CD4-positive, CD25-positive, alpha-beta regulatory T cell (primary cell): ENCODE measurements around the gene PKD1L1. TPM values are rescaled to one million over a fixed set of nuclear protein-coding genes. Genes with fewer than 3 reads are reported as not detected.
A peak's percentile ranks its signal among the peaks of the same experiment; 100 is the strongest.

Experiments used
- ATAC-seq, 2 donors: fragments of 150-1000 bp; cut with Tn5 transposase; one replicate each; pipeline ENCODE4 v1.10.0; 2021; ENCODE audit warnings: low read depth in 2 of 2, moderate number of reproducible peaks in 2 of 2, moderate library complexity in 1 of 2
- DNase-seq, 3 donors: peaks; one replicate each; pipeline versions ENCODE4 v3.0.0 to v3.0.0-alpha.2; 2012 to 2022; ENCODE audit warnings: mixed read lengths in 1 of 3
- H3K27ac ChIP-seq: one replicate; pipeline ENCODE4 v1.7.0; 2013; ENCODE audit warnings: mild to moderate bottlenecking, low read length; ENCODE audit not compliant: insufficient read depth, poor library complexity, severe bottlenecking
- H3K27me3 ChIP-seq: one replicate; pipeline ENCODE4 v1.7.0; 2013; ENCODE audit warnings: low read length; ENCODE audit not compliant: control insufficient read depth, insufficient read depth
- H3K36me3 ChIP-seq: one replicate; pipeline ENCODE4 v1.7.0; 2013; ENCODE audit warnings: mild to moderate bottlenecking, low read length, moderate library complexity; ENCODE audit not compliant: control insufficient read depth, insufficient read depth
- H3K4me1 ChIP-seq: 2 replicates; pipeline ENCODE4 v1.7.0; 2013; ENCODE audit warnings: mild to moderate bottlenecking, low read length; ENCODE audit not compliant: insufficient read depth, control insufficient read depth, poor library complexity, severe bottlenecking
- H3K4me3 ChIP-seq: one replicate; pipeline ENCODE4 v1.7.0; 2013; ENCODE audit warnings: low read depth, mild to moderate bottlenecking, low read length, moderate library complexity
- H3K9me3 ChIP-seq, 2 experiments: 1 replicate in 1 of 2; 2 replicates in 1 of 2; pipeline ENCODE4 v1.7.0; 2013; ENCODE audit warnings: low read length in 2 of 2, mild to moderate bottlenecking in 1 of 2, moderate library complexity in 1 of 2; ENCODE audit not compliant: control insufficient read depth in 2 of 2
- H3K27ac Mint-ChIP-seq, 3 donors: one replicate each; pipeline ENCODE4 v1.8.0; 2020 to 2022; ENCODE audit warnings: mild to moderate bottlenecking in 3 of 3, mixed read lengths in 3 of 3, moderate library complexity in 2 of 3
- H3K27me3 Mint-ChIP-seq: one replicate; pipeline ENCODE4 v1.8.0; 2022; ENCODE audit warnings: mild to moderate bottlenecking, mixed read lengths
- H3K36me3 Mint-ChIP-seq: one replicate; pipeline ENCODE4 v1.8.0; 2020; ENCODE audit warnings: mixed read lengths
- H3K4me1 Mint-ChIP-seq, 4 donors: one replicate each; pipeline ENCODE4 v1.8.0; 2020 to 2022; ENCODE audit warnings: mixed read lengths in 4 of 4, mild to moderate bottlenecking in 1 of 4
- H3K4me3 Mint-ChIP-seq, 4 donors: one replicate each; pipeline ENCODE4 v1.8.0; 2020 to 2022; ENCODE audit warnings: mild to moderate bottlenecking in 4 of 4, mixed read lengths in 4 of 4, moderate library complexity in 3 of 4
- H3K9me3 Mint-ChIP-seq, 7 donors: one replicate each; pipeline ENCODE4 v1.8.0; 2020 to 2022; ENCODE audit warnings: mixed read lengths in 7 of 7, mild to moderate bottlenecking in 3 of 7, moderate library complexity in 2 of 7
- polyA plus RNA-seq, 4 donors: library from polyadenylated mRNA; unstranded; fragments of 300-500 nt; fragmentation: Illumina TruSeq; gene quantifications; one replicate each; pipeline ENCODE4 v1.2.3, GENCODE V29; 2021
- total RNA-seq: library from RNA; stranded (reverse); gene quantifications from one replicate; pipeline ENCODE4 v1.2.3, GENCODE V29; 2022

PKD1L1 gene
- total and polyA plus RNA-seq, 5 donors from 2014 or later = 0.02 to 0.17 (median 0.06) TPM; not detected in 2

DNA sequence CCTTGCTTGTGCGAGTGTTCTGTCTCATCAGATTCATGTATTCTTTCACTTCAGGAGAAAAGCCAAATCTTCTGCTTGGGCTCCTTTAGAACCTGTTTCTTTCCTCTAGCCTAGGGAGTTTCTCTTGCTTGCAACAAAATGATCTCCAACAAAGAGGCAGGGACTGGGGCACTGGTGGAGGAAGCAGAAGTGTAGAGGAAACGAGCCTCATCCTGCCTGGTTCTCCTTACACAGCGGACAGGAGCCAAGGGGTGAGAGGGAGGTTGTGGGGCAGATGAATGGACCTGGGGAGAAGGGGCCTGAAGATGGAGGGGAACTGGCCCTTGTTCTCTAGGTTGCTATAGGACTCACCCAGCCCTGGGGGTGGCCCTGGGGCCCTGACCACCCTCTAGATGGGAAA, 141.1 kb downstream of the PKD1L1 start:
- H3K36me3 ChIP-seq = no peaks in the 10 kb centered on the region
- H3K4me3 ChIP-seq = no peak overlapping the region
- ATAC-seq (no peak), DNase-seq (no peak)
- H3K27me3 ChIP-seq = no peaks in the 10 kb centered on the region
- H3K27me3 Mint-ChIP-seq = no peaks in the 10 kb centered on the region
- no peaks in the 10 kb centered on the region for H3K9me3 Mint-ChIP-seq
- H3K4me1 Mint-ChIP-seq = no peaks in the 10 kb centered on the region
- no peak overlapping the region for H3K27ac Mint-ChIP-seq
- H3K27ac ChIP-seq = no peak overlapping the region
- H3K36me3 Mint-ChIP-seq = no peaks in the 10 kb centered on the region
- no peaks in the 10 kb centered on the region for H3K9me3 ChIP-seq
- H3K4me3 Mint-ChIP-seq = no peak overlapping the region
- no peaks in the 10 kb centered on the region for H3K4me1 ChIP-seq

DNA sequence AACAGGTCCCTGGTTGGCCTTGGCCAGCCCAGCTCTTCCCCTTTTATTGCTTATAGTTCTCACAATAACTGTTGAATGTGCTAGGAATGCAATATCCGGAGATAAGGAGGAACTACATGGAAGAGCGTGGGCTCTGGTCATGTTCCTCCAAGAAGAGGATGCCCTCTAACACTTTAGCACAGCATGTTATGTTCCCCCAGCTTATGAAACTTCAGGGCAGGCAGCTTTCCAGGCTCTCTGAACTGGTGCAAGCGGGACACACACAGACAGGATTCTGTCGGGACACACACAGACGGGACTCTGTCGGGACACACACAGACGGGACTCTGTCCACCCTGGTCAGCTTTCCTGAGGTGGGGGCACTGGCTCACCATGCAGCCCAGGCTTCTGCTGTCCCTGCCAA, 141.6 kb downstream of the PKD1L1 start:
- H3K4me1 Mint-ChIP-seq = no peaks in the 10 kb centered on the region
- no peak overlapping the region for H3K4me3 Mint-ChIP-seq
- no peaks in the 10 kb centered on the region for H3K27me3 Mint-ChIP-seq
- no peak overlapping the region for H3K27ac ChIP-seq
- no peak for DNase-seq
- H3K36me3 ChIP-seq = no peaks in the 10 kb centered on the region
- H3K4me3 ChIP-seq = no peak overlapping the region
- no peaks in the 10 kb centered on the region for H3K27me3 ChIP-seq
- no peaks in the 10 kb centered on the region for H3K4me1 ChIP-seq
- H3K9me3 Mint-ChIP-seq = no peaks in the 10 kb centered on the region
- H3K27ac Mint-ChIP-seq = no peak overlapping the region
- no peaks in the 10 kb centered on the region for H3K36me3 Mint-ChIP-seq
- H3K9me3 ChIP-seq = no peaks in the 10 kb centered on the region
- no peak for ATAC-seq

DNA sequence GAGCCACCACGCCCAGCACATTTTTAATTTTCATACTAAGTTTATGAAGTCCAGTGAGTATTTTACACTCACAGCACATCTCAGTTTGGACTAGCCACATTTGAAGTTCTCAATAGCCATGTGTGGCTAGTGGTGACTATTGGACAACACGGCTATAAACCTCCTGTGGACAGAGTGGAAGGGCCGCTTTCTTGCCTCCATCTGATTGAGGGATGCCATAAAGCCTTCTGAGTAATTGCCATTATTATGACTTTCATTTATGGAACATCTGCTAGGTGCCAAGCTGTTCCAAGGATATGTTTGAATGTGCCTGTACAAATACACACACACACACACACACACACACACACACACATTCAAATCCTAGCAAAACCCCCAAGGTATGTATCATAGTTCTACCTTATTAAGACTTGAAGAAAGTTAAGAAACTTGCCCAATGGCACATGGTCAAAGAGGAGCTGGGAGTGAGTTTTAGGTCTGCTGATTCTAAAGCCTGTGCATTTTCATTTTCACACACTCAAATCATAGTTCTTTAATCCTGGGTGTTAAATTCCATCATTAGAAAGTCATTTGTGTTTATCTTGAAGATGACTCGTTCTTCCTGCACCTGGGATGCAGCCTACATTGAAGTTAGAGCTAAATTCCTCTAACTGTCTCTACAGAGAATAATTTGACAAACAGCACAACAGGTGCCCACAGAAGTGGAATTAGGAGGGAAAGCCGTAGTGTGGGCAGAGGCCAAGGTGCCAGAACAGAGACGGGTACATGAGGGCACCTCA, 143.3 kb downstream of the PKD1L1 start:
- Mint-ChIP-seq H3K27ac (no peak overlapping the region), H3K4me3 (no peak overlapping the region), H3K9me3 (no peaks in the 10 kb centered on the region), H3K36me3 (no peaks in the 10 kb centered on the region), H3K4me1 (no peaks in the 10 kb centered on the region), H3K27me3 (no peaks in the 10 kb centered on the region)
- Histone ChIP-seq H3K4me3 (no peak overlapping the region), H3K27ac (no peak overlapping the region), H3K27me3 (no peaks in the 10 kb centered on the region), H3K4me1 (no peaks in the 10 kb centered on the region), H3K36me3 (no peaks in the 10 kb centered on the region), H3K9me3 (no peaks in the 10 kb centered on the region)
- ATAC-seq (no peak), DNase-seq (no peak)

DNA sequence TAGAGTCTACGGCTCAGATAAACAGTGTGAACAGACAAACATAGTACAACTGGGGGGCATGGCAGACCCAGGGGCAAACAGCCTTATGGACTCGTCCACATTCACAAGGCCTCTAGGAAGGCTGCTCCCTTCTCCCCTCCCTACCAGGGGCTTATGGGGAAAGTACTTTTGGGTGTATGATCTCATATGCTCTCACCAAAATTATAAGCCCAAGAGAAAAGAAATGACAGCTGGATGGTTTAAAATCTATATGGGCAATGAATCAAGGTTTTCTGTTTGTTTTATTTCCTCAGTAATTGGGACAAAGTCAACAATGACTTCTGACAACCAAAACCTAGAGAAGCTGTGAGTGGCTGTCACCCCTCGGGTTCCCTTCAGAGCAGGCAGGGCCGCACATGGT, 144.4 kb downstream of the PKD1L1 start:
- H3K27me3 ChIP-seq = no peaks in the 10 kb centered on the region
- no peaks in the 10 kb centered on the region for H3K36me3 ChIP-seq
- H3K4me3 ChIP-seq = no peak overlapping the region
- H3K27ac ChIP-seq = no peak overlapping the region
- H3K9me3 Mint-ChIP-seq = no peaks in the 10 kb centered on the region
- no peak for DNase-seq
- no peaks in the 10 kb centered on the region for H3K4me1 Mint-ChIP-seq
- no peaks in the 10 kb centered on the region for H3K9me3 ChIP-seq
- H3K4me3 Mint-ChIP-seq = no peak overlapping the region
- H3K4me1 ChIP-seq = no peaks in the 10 kb centered on the region
- no peak overlapping the region for H3K27ac Mint-ChIP-seq
- no peaks in the 10 kb centered on the region for H3K36me3 Mint-ChIP-seq
- H3K27me3 Mint-ChIP-seq = no peaks in the 10 kb centered on the region
- ATAC-seq = no peak

DNA sequence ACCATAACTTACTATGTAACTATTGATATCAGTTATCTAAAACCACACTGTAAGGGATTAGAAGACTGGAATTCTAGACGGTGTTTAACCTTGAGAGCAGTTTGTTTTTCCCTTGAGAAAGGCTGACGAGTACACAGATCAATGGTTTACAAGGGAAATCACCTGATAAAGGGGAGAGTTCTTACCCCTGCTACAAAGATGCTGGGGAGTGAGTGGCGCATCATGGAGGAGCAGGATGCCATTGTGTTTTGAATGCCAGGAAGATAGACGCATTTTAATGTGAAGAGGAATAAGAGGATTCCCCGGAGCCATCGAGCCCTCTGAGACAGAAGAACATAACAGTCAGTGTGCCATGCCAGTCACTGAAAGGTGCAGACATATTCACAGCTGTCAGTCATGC, 145.2 kb downstream of the PKD1L1 start:
- no peak overlapping the region for H3K27ac ChIP-seq
- H3K9me3 ChIP-seq = no peaks in the 10 kb centered on the region
- H3K36me3 ChIP-seq = no peaks in the 10 kb centered on the region
- no peaks in the 10 kb centered on the region for H3K27me3 ChIP-seq
- no peak overlapping the region for H3K27ac Mint-ChIP-seq
- no peak overlapping the region for H3K4me3 Mint-ChIP-seq
- no peaks in the 10 kb centered on the region for H3K36me3 Mint-ChIP-seq
- no peak for ATAC-seq
- no peaks in the 10 kb centered on the region for H3K4me1 Mint-ChIP-seq
- no peak overlapping the region for H3K4me3 ChIP-seq
- H3K9me3 Mint-ChIP-seq = no peaks in the 10 kb centered on the region
- DNase-seq = no peak
- H3K27me3 Mint-ChIP-seq = no peaks in the 10 kb centered on the region
- H3K4me1 ChIP-seq = no peaks in the 10 kb centered on the region

DNA sequence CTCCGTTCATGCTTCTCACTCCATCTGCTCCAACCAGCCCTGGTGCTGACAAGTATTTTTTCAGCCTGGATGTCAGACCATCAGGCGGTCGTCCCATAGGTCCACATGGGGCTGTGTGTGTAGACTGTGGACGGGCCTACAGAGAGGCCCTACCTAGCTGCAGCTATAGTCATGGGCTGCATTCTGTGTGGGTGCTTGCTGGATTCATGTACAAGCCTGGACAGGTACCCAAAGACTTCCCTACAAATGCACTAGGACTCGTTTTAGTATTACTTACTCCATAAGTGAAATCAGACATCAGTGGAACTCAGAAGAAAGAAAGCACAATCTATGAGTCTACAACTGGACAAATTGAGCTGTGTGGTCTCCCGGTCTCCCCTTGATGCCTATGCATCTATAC, 146.8 kb downstream of the PKD1L1 start:
- no peaks in the 10 kb centered on the region for H3K4me1 Mint-ChIP-seq
- Histone ChIP-seq H3K27ac (no peak overlapping the region), H3K36me3 (no peaks in the 10 kb centered on the region), H3K9me3 (no peaks in the 10 kb centered on the region), H3K4me1 (no peaks in the 10 kb centered on the region), H3K4me3 (no peak overlapping the region), H3K27me3 (no peaks in the 10 kb centered on the region)
- DNase-seq (no peak), ATAC-seq (no peak)
- H3K27me3 Mint-ChIP-seq = no peaks in the 10 kb centered on the region
- no peaks in the 10 kb centered on the region for H3K36me3 Mint-ChIP-seq
- no peaks in the 10 kb centered on the region for H3K9me3 Mint-ChIP-seq
- H3K27ac Mint-ChIP-seq = no peak overlapping the region
- H3K4me3 Mint-ChIP-seq = no peak overlapping the region

DNA sequence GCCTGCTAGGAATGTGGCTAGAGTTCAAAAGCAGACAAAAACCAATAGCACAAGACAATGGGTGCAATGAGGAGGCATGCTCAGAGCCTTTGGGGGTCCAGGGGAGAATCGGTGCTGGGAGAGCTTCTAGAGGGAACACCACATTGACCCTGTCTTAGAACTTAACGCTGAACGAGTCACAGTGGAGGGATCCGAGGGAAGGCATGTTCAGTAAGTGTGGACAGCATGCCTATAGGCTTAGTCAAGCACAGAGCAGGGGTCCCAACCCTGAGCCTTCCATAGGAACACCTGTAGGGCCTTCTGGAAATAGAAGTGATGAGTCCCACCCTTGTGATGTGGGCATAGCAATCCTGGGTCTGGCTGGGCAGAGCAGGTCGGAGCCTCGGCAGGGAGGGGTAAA, 148.7 kb downstream of the PKD1L1 start:
- Mint-ChIP-seq H3K4me3 (no peak overlapping the region), H3K36me3 (no peaks in the 10 kb centered on the region), H3K27ac (peak overlapping the region in 1 of 3 donors; percentile 70), H3K9me3 (no peaks in the 10 kb centered on the region), H3K27me3 (no peaks in the 10 kb centered on the region), H3K4me1 (no peaks in the 10 kb centered on the region)
- Histone ChIP-seq H3K36me3 (no peaks in the 10 kb centered on the region), H3K4me3 (no peak overlapping the region), H3K27me3 (no peaks in the 10 kb centered on the region), H3K27ac (no peak overlapping the region), H3K9me3 (no peaks in the 10 kb centered on the region), H3K4me1 (no peaks in the 10 kb centered on the region)
- DNase-seq = no peak
- no peak for ATAC-seq

DNA sequence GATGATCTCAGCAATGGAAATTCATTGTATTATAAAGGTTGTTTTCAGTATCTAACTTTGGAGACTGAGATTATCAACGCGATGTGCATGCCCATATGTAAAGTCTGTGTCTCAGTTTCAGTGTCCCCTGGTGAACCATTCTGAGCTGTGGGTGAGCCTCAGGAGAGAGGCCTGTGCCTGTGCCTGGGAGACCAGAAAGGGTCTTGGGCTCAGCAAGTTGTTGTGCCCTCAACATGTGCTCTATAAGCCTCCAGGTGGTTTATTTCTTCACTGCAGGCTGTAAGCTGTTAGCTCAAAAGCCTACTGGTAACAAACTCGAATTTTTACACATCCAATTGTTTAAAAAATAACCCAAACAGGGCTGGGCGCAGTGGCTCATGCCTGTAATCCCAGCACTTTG, 151.9 kb downstream of the PKD1L1 start:
- Histone ChIP-seq H3K9me3 (no peaks in the 10 kb centered on the region), H3K27ac (no peak overlapping the region), H3K4me3 (no peak overlapping the region), H3K4me1 (no peaks in the 10 kb centered on the region), H3K36me3 (no peaks in the 10 kb centered on the region), H3K27me3 (no peaks in the 10 kb centered on the region)
- Mint-ChIP-seq H3K4me3 (no peak overlapping the region), H3K27me3 (no peaks in the 10 kb centered on the region), H3K4me1 (no peaks in the 10 kb centered on the region), H3K27ac (no peak overlapping the region), H3K36me3 (no peaks in the 10 kb centered on the region), H3K9me3 (peaks cover 0 to 1% (median 0%) of the 10 kb centered on the region in 7 donors)
- no peak for DNase-seq
- ATAC-seq = no peak
